GM19043 (cell line): ENCODE results near the gene CD300LF.

Experiments
- ATAC-seq: cut with Tn5 transposase; IDR thresholded peaks from one replicate; pipeline ENCODE4 v1.9.1; 2021; ENCODE audit warnings: low read depth; ENCODE audit not compliant: unreplicated experiment

Gene CD300LF

GRCh38 chr17:74697515-74697914, 15.2 kb downstream of the CD300LF start:
- ATAC-seq: no peak

DNA sequence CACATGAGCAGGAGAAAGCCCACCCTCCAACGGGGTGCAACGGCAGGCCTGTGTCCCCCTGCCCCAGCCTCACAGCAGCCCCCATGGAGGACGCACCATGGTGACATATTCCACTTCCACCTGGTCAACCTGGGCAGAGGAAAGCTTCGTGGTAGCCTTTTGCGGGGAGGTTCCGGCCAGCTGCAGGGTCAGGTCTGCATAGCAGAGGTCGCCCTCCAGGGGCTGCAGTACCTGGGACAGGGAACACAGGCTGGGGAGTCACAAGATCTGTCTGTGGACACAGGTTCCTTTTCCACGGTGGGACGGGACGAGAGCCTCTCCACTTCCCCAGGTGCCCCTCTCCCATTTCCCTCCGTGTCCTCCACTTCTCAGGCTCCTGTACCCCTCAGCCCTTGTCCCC, 17.1 kb downstream of the CD300LF start:
- no peak for ATAC-seq

GRCh38 chr17:74694081-74694480, 18.6 kb downstream of the CD300LF start:
- no peak for ATAC-seq

- no peak for ATAC-seq
These were observed 21.6 kb downstream of the CD300LF start for GRCh38 chr17:74691151-74691550.

DNA sequence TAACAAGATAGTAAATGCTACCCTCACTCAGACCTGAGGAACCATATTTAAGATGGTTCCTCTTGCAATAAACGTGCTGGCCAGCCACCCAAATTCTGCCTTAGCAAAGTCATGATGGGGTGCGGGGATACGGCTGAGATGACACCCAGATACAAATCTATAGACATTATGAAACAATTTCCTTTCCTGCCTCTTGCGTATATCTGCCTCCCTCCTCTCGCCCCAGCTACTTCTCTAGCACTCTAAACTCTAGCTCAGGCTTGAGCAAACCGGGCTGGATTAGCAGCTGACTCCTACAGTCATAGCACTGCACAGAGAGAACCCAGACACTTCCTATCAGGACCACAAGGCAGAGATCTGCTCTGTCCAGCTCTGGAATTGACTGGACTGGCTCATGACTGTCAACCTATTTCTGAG, 22.3 kb downstream of the CD300LF start:
- ATAC-seq: no peak

DNA sequence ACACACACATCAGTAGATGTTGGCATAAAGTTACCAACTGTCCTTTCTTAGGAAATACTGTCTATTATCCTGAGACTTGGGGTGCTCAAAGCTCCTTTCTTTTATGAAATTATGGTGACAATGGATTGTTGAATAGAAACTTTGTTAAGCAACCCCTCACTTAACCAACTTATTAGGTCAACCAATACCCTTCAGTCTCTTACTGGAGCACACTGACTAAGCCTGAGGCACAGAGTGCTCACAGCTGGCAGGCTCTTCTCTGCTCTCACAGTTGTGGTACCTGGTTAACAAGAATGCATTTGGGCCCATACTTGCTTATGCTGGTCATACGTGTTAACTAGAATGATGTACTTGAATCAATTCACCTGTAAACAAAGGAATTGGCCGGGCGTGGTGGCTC, 24.8 kb downstream of the CD300LF start:
- no peak for ATAC-seq

DNA sequence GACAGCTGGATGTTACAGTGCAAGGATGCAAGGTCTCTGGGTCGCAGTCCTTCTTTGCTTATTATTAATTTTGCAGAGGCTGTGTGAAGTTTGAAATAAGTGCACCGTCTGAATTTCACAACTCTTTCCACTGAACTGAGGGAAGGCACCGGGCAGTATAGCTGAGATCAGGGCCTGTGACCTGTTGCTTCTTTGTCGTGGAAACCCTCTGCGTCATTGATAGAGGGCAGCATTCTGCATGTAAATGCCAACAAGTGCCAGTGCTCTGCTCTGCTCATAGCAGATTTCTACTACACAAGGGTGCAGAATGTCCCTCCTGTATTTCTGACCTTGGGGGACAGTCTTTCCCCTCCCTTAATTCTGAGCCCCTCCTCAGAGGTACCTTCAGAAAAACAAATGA, 26.0 kb downstream of the CD300LF start:
- no peak for ATAC-seq

DNA sequence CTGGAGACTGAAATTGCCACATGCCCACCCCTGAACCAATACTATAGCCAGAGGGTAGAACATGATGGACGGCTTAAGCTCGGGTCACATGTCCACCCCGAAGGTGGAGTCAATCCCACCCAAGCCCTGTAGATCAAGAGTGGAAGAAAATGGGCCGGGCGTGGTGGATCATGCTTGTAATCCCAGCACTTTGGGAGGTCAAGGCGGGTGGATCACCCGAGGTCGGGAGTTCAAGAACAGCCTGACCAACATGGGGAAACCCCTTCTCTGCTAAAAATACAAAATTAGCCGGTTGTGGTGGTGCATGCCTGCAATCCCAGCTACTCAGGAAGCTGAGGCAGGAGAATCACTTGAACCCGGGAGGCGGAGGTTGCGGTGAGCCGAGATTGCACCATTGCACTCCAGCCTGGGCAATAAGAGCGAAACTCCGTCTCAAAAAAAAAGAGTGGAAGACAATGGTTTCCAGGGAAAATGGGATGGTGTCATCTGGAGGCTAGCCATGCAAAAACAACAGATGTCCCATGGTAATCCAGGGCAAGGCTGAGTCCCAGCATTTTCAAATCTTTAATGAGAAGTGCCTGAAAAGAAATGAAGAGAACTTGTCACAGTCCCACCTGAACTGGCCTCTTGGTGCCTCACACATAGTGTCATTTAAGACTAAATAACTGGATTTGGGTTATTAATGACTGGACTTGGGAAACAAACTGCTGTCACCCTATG, 30.1 kb downstream of the CD300LF start:
- no peak for ATAC-seq

DNA sequence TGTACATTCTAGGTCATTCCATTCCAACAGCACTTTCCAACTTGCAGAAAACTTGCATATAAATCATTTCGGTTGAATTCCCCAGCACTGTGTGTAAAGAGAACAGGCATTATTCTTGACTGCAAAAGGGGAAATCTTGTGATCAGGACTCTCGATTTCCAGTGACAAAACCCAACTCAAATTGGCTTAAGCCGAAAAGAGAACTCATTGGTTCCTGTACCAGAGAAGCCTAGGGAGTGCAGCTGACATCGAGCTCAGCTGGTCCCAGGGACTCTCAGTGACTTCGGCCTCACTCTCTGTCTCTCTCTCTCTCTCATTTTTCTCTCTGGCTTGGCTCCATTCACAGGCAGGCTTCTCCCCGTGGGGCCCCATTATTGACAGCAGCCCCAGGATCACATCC, 30.7 kb downstream of the CD300LF start:
- ATAC-seq: no peak

DNA sequence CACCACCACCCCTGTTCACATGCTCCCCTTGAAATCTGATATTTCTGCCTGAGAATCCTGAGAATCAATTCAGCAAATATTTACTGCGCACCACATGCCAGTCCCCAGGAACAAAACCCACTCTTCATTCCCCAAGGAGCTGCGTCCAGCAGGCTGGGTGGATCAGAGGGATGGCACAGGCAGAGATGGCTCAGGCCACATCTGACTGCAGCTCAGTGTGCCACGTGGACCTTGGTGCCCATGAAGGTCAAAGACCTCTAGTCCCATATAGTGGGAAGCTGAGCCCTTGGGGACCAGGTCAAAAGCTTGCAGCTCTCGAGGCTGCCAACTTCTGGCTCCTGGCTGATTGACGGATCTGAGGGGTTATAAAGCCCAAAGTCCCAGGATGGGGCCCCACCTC, 31.8 kb downstream of the CD300LF start:
- ATAC-seq: no peak

GRCh38 chr17:74680213-74680612, 32.5 kb downstream of the CD300LF start:
- no peak for ATAC-seq

DNA sequence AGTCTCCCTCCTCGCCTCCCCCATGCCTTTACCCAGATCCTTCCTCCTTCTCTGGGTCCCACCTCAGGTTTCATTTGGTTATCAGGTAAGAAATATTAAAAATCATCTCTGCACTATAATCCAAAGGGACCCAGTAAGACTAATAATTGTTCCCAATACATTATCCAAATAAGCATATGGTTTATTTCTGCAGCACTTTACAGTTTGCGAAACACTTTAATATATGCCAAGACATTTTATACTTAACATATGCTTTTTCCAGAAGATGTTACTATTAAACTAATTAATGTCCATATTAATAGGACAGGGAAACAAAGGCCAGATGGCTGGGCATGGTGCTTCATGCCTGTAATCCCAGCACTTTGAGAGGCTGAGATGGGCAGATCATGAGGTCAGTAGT, 33.3 kb downstream of the CD300LF start:
- ATAC-seq: no peak

DNA sequence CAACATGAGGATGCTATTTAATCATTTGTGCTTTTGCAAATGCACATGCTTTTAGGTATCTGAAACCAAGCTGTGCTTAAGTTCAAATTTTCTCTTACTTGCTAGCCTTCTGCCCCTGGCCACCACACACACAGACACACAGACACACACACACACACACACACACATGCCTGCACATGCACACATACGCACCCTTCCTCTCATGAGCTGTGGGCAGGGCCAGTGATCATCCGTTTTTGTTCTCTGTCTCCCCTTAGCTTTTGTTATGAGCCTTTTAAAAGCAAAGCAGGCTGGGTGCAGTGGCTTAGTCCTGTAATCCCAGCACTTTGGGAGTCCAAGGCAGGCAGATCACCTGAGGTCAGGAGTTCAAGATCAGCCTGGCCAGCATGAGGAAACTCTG, 34.2 kb downstream of the CD300LF start:
- no peak for ATAC-seq

GRCh38 chr17:74677558-74678466, 34.9 kb downstream of the CD300LF start:
- ATAC-seq: no peak

- ATAC-seq: no peak
These were observed 41.5 kb downstream of the CD300LF start for GRCh38 chr17:74671031-74671771.

DNA sequence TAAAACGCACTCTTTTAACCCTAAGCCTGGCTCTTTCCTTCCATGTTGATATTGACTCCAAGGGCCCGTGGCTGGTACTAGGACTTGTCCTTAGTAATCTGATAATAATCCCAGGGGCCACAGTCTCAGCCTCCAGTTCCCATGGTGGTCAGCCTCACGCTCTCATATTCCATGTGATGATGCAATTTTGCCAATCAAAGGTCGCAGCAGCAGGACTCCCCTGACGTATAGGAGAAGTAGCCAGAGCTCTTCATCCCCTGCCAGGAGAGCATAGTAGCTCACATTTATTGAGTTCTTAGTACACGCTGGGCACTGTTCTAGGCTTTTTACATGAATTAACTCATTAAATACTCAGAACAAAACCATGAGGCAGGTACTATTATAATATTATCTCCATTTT, 42.4 kb downstream of the CD300LF start:
- no peak for ATAC-seq

DNA sequence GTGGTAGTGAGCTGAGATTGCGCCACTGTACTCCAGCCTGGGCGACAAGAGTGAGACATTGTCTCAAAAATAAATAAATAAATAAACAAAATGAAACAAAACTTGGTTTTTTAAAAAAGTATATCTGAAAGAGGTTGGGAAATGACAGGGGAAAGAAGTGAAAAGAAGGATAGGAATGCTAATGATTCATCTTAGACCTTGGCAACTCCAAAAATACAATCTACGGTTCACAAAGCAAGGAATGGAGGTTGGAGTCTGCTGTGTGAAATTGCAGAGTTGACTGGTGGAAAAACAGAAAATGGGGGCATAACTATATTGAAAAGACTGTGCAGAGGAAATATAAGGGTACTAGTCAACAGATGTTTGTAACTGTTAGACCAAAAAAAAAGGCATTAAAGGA, 49.2 kb downstream of the CD300LF start:
- ATAC-seq: no peak

DNA sequence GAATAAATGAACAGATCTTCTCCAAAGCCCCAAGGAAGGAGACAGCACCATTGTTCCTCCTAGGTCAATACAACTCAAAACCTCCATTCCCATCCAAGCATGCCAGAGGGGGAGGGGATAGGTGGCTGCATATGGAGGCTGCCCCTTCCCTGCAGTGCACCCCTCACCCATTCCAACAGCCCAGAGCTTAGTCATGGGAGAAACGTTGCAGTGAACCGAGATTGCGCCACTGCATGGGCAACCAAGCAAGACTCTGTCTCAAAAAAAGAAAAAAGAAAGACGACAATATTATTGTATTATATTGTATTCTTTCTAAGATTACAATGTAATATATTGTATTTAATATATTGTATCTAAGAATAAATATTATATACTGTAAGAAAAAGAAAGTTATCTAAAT, 52.8 kb downstream of the CD300LF start:
- ATAC-seq: no peak

DNA sequence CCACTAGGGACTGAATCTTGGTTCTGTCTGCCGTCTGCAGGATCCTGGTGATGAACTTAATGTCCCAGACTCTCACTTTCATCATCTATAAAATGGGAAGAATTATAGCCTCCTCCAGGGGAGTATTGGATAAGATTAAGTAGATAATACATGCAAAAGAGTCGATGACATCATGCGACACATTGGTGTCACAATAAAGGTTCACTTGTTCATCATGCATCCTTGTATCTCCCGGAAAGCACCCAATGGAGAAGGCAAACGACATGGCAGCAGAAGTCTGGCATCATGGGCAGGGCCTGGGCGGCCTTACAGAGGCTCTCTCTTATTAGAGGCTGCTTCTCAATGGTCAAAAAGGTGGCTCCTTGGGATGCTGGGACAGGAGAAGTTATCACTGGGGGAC, 54.1 kb downstream of the CD300LF start:
- ATAC-seq: no peak

DNA sequence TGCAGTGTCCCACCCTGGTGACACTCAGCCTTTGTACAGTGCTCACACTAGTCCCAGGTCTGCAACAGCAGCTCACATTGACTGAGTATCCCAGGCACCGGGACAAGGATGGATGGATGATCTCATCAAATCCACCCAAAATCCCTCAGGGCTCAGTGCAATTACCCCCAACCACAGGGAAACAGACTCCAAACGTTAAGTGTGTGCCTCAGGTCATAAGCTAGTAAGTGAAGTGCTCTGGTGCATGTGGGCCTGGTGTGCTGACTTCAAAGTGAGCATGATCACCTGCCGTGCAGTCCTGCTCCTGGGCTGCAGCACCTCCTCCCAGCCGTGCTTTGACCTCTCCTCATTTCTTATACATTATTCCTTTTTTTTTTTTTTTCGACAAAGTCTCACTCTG, 58.0 kb downstream of the CD300LF start:
- ATAC-seq: no peak

GRCh38 chr17:74652020-74652419, 60.7 kb downstream of the CD300LF start:
- ATAC-seq: no peak
